GM15510 (cell line): ENCODE measurements around the gene BLACAT1.

ENCODE experiments used
- POLR2A ChIP-seq: IDR thresholded peaks from 3 replicates; pipeline ENCODE4 v1.6.1; 2011; ENCODE audit warnings: borderline replicate concordance; ENCODE audit not compliant: insufficient read length; ENCODE audit errors: extremely low read depth

BLACAT1 gene

DNA sequence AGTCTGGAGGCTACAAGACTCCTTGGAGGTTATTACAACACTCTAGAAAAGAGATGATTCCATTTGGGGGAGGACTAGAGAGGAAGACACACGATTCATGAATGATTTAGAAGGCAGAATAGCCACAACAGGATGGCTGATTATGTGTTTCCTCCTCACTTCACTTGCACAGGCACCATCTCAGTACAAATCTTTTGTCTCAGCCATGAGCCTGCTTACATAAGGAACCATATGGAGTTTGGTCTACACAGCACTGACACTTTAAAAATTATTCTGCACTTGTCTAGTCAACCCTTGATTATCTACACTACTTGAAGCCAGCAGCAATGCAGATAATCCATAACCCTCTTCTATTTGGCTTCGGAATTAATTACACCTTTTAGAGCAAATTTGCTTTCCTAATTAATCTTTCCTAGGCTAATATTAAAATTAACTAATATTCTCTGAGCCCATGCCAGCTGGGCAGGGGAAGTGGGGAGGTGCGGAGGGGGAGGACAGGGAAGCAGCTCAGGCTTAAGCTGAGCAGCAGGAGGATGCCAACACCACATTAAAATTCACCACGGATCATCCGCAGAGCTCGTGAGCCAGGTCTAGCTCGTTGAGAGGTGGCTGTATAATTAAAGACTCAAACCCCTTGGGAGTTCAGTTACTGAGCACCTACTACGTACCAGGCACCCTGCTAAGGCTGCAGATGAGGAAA is 30.8 kb downstream of the BLACAT1 start:
- TF ChIP-seq POLR2A = no peak

DNA sequence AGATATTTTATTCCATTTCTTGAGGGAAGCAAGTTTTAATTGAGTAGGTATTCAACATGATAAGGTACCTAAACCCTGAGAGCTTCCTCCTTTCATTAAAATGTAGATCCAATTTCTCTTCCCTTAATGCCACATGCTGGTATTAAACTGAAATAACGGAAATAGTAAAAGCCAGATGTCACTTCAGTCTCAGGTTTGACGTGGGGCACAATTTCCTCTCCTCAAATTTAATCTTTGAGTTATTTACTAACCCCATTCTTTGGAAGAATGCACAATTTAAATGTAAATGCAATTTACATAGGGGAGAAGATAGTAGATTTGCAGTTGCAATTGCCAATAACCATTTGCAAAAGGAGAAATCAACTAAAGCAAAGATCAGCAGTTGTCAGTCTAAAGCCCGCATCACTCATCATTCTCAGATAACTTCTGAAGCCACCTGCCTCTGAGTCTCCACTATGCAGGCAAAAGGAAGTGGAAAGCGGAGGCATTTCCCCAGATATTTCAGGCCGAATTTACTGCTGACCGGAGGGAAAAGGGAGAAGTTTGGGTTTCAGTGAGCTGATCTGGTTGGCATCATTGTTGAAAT is 31.9 kb downstream of the BLACAT1 start:
- TF ChIP-seq POLR2A = no peak

DNA sequence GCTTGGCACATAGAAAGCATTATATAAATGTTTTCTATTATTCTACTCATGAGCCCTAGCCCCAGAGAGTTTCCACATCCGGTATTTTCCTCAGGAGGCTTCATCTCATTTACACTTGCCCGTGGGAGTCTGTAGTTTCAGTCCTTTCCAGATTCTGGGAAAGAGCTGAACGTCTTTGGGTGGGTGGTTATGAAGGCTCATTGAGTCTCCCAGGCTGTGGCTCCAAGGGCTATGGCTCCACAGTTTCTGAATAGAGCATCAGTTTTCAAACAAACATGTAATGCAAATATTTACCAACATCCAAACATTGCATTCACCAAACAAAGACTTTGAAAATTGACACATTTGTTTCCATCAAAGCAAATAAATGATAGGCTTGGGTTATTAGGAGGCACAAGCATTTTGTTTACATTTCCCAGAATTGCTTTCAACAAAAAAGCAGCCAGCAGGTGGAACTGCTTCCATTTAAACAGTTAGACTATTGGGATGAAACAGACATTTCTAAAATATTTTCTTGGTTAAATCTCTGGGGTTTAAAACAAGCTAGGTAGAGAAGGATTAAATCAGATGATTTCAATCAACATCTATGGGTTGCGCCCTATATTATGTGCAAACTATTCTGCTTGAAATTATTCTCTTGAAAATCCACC is 32.7 kb downstream of the BLACAT1 start:
- TF ChIP-seq POLR2A = no peak

DNA sequence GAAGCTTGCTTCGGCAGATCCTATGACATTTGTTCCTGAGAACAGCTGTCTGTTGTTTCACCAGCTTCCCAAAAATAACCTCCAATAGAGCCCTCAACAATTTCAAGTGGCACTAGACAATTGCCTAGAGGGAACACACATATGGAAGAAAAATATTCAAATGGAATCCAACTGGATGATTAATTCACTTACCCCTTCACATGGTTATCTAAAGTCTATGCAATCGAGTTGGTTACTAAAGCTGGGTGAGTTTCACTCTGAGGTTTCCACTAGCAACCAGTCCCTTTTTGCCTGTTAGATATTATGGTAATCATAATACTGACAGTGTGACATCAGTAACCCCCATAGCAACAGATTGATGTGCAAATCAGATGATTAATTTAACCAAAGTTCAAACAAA is 34.0 kb downstream of the BLACAT1 start, which contains the start of gene LEMD1:
TSS of gene LEMD1 (minus strand) at position 259 of the 400 bp plus-strand sequence. CDS start 1,520 bp downstream, outside the sequence.
- TF ChIP-seq POLR2A = no peak

DNA sequence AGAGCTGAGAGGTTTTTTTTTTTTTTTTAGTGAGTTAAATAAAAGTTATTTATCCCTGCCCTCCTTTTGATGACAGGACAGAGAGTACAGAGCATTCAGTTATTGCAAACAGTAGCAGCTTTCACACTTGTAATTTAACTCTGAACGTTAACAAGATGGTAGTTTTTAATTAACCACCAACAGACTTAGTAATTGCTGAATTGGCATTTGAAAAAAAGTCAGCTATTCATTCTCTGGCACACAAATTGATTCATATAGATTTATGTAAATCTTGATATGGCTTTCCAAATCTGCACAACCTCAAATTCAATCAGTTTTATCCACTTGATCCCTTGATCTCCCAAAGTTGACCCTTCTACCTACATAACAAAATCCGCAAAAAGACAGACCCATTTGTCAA is 34.9 kb downstream of the BLACAT1 start:
- no peak for TF ChIP-seq POLR2A

DNA sequence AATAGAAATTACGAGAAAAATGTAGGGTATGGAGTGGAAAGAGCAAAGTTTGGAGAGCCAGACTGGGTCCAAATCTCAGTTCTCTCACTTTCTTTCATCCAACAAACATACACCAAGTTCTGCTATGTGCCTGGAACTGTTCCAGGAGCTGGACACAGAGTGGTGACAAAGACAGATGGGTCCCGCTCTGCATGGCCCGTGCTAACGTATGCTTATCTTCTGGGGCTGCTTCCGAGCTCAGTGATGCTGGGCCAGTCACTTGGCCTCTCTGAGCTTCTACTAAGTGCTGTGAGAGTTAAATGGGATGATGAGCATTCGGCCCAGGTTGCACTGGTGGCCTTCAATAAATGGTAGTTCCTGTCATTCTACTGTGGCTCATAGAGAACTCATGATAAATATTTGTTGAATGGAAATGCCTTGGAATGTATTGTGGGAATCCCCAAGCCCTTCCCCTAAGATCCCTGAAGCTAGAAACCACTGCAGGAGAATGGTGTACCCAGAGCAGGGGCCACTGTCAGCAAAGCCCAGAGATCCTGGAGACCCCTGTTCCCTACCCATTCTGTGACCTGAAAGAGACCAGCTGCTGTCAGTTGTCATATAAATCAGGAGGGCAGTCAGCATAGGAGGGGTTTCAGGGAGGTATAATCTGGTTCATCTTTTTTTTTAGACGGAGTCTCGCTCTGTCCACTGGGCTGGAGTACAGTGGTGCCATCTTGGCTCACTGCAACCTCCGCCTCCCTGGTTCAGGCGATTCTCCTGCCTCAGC is 37.8 kb downstream of the BLACAT1 start:
- TF ChIP-seq POLR2A = no peak

DNA sequence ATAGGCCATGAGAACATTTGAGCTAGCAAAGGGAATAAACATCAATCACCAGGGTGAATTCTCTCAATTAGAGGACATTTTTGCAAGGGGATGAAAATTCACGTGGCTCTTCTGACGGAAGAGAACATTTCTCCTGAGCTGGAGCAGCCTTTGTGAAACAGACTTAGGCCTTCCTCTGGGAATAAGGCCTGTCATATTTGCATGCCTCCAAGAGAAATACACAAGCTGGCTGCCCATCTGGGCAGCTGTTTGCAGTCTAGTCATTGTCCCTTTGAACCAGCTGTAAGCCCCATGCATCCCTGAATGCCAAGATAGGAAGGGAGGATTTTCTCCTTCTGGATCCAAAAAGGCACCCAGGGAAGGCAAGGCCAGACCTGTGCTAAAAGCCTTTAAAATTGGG is 39.5 kb downstream of the BLACAT1 start:
- TF ChIP-seq POLR2A = no peak

DNA sequence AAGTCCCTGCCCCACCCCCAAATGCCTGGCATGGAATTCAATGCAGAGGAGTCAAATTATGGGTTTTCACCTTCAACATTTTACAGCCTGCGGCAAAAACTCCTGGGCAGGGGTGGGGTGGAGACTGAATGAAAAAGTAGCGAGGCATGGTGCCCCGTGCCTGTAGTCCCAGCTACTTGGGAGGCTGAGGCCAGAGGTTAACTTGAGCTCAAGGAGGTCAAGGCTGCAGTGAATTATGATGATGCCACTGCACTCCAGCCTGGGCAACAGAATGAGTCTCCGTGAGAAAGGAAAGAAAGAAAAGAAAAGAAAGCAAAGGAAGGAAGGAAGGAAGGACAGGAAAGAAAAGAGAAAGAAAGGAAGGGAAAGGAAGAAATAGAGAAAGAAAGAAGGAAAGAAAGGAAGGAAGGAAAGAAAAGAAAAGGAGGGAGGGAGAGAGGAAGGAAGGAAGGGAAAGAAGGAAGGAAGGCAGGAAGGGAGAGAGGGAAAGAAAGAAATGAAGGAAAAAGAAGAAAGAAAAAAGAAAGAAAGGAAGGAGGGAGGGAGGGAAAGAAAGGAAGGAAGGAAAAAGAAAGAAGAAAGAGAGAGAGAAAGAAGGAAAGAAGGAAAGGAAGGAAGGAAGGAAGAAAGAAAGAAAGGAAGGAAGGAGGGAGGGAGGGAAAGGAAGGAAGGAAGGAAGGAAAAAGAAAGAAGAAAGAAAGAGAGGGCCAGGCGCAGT is 45.1 kb downstream of the BLACAT1 start:
- no peak for TF ChIP-seq POLR2A

DNA sequence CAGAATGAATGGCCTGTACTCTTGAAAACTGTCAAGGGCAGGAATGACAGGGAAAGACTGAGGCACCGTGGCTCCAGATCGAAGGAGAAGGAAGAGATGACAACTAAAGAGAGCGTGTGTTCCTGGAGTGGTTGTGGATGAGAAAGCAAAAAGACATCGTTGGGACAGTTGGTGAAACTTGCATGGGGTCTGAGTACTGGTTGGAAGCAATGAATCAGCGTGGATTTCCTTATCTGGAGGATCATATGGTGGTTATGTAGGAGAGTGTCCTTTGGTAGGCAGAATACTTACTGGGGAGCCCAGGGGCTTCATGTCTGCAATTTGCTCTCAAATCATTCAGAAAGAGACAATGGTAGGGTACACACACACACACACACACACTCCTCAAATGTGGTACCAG is 47.9 kb downstream of the BLACAT1 start:
- no peak for TF ChIP-seq POLR2A
